Activated CD8-positive, alpha-beta memory T cell treated with anti-CD3 and anti-CD28 coated beads for 24 hours (primary cell): ENCODE results near the gene DAZ1.
"Not testable (repeated sequence)": the region's sequence is repeated elsewhere in the genome, so short reads cannot be mapped to it uniquely, and the experiment has no call there.

ENCODE experiments used
- DNase-seq: peaks from one replicate; pipeline ENCODE4 v3.0.0-alpha.2; 2020

DAZ1 gene

DNA sequence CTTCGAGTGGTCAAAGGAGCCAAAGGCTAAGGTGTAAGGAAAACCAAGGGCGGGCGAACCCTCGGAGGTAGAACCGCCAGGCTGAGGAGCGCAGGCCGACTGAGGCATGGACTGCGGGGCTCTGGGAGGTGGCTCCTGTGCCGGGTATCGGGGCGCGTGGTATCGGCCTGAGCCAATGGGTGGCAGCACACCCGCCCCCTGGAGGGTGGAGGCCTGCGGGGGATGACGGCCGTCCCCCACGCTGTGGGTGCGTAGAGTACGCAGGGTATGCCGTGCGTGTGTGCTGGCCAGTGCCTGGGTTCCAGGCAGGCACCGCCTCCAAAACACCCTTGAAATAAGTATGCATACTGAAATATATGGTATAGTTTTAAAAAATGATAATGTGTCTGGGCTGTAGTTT lies at the start of gene DAZ1:
Gene DAZ1 (minus strand): TSS at position 101 of the 400 bp plus-strand sequence. CDS start 208 bp downstream, outside the sequence.
- DNase-seq = not testable (repeated sequence)

DNA sequence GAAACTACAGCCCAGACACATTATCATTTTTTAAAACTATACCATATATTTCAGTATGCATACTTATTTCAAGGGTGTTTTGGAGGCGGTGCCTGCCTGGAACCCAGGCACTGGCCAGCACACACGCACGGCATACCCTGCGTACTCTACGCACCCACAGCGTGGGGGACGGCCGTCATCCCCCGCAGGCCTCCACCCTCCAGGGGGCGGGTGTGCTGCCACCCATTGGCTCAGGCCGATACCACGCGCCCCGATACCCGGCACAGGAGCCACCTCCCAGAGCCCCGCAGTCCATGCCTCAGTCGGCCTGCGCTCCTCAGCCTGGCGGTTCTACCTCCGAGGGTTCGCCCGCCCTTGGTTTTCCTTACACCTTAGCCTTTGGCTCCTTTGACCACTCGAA lies 20.4 kb upstream of the DAZ1 start, which contains the start of gene DAZ2:
Gene DAZ2 (plus strand): TSS at position 301 of the 400 bp plus-strand sequence. CDS start 208 bp downstream, outside the sequence.
- DNase-seq = not testable (repeated sequence)

DNA sequence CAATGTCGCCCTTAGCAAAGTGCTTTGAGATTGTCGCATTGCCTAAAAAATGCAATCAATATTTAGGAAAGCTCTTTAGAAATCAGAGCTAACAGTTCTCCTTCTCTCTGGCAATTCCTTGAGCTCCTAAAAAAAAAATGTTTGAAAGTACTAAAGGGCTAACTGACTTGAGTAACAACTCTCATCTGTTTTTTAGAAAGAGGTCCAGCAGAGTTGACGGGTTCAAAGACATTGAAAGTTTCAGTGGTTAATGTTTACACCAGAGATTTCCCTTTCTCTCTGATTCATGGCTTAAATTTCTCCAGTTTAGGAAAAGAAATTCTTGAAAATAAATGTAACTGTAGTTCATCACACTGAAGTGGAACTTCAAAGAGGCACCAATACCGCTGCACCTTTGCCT lies 11.9 kb upstream of the DAZ1 start:
- DNase-seq = not testable (repeated sequence)

- not testable (repeated sequence) for DNase-seq
These were observed 11.1 kb upstream of the DAZ1 start for GRCh38 chrY:23209802-23210495.

- DNase-seq = not testable (repeated sequence)
These were observed 8.6 kb upstream of the DAZ1 start for GRCh38 chrY:23207455-23207854.
